ENCODE results near the gene STXBP5.
A peak's percentile ranks its signal among the peaks of the same experiment; 100 is the strongest.

The STXBP5 gene

DNA sequence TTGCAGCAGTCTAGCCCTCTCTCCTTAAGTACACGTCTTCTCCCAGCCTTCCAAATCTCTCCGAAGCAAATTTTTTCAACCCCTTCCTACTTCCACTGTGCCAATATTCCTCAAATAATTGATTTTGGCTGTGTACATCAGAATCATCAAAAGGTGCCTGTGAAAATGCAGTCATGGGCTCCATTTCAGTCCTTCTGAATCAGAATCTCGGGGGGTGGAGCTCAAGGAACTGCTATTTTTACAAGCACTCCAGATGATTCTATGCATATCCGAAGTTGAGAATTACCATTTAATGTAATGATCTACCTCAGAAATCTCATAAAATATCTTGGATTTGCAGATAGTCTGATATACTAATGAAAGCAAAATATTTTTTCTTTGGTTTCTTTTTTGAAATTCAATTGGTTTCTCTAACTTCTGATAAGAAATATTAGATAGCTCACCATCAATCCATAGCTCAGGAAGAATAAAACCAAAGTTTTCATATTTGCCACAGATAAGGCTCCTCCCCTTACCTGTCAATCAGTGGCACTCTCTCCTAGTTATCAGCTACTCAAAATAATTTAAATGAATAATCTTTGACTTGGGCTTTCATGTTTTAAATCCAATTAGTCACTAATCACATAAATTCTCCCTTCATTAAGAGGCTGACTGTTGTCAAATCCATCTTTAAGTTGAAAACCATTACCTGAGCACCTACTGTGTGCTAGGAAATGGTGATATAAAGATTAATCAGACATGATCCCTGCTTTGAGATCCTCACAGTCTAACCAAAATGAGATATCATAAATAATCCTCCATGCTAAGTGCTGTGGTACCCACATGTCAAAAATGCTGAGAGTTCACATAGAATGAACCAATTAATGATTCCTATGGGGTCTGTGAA is 36.4 kb upstream of the STXBP5 start:
- no peak for DNase-seq (ENCODE audit: extremely low read depth, low read depth)
- TF ChIP-seq, protein P1, sequence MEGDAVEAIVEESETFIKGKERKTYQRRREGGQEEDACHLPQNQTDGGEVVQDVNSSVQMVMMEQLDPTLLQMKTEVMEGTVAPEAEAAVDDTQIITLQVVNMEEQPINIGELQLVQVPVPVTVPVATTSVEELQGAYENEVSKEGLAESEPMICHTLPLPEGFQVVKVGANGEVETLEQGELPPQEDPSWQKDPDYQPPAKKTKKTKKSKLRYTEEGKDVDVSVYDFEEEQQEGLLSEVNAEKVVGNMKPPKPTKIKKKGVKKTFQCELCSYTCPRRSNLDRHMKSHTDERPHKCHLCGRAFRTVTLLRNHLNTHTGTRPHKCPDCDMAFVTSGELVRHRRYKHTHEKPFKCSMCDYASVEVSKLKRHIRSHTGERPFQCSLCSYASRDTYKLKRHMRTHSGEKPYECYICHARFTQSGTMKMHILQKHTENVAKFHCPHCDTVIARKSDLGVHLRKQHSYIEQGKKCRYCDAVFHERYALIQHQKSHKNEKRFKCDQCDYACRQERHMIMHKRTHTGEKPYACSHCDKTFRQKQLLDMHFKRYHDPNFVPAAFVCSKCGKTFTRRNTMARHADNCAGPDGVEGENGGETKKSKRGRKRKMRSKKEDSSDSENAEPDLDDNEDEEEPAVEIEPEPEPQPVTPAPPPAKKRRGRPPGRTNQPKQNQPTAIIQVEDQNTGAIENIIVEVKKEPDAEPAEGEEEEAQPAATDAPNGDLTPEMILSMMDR (IDR thresholded peaks at IDR 0.05; ENCODE audit: low read depth, low read length), result no peak

DNA sequence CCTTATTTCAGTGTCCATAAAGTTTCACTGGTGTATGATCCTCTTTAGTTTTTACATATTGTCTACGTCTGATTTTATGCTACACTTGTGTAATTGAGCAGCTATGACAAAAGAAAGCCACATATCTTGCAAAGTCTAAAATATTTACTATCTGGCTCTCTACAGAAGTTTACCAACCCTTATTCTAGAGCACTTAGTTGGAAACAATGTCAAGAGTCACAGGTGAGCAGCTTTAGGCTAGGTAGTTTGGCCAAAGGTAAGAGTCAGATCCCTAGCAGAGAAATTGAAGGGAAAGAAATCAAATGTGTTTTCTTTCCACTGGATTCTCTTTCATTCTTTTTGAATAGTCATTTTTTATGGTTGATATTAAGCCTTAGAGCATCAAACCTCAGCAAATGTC is 34.7 kb upstream of the STXBP5 start:
- no peak for DNase-seq (ENCODE audit: extremely low read depth, low read depth)
- TF ChIP-seq, protein P1 (IDR thresholded peaks at IDR 0.05; ENCODE audit: low read depth, low read length), result no peak

DNA sequence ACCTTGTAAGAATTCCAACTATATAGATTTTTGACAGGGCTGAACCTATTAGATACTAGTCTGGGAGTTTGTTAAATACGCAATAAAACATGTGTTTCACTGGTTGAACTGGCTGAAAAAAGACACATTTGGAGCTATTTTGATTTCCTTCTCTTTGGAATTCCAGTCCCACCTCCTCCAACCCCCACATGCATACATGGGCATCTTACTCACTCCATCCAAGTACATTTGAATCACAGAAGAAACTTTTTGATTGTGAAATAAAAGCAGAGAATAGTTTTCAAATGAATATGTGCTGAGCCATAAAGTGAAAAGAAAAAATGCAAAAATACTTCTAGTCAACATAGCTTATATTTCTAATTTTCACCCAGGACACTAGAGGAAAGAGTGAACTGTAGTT is 33.9 kb upstream of the STXBP5 start:
- DNase-seq (ENCODE audit: extremely low read depth, low read depth), result peak; percentile 80
- TF ChIP-seq, protein P1 (IDR thresholded peaks at IDR 0.05; ENCODE audit: low read depth, low read length), result no peak

DNA sequence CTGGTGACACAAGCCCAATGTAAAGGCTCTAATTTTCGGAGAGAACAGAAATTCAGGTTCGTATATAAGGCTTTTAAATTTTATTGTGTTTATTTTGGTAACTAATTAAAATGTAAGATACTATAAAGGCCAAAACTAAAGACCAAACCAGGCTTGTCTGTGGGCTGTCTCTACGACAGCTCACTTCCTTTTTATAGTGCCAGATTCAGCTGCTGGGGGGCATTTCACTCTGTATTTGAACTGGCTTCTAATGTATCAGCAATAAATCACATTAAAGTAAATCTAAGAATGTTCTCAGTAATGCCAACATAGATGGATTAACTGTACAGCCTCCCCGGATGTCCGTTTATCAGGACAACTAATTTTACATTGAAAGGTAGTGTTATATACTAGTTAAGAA is 31.1 kb upstream of the STXBP5 start:
- TF ChIP-seq, protein P1 (IDR thresholded peaks at IDR 0.05; ENCODE audit: low read depth, low read length), result no peak
- DNase-seq (ENCODE audit: extremely low read depth, low read depth), result no peak

DNA sequence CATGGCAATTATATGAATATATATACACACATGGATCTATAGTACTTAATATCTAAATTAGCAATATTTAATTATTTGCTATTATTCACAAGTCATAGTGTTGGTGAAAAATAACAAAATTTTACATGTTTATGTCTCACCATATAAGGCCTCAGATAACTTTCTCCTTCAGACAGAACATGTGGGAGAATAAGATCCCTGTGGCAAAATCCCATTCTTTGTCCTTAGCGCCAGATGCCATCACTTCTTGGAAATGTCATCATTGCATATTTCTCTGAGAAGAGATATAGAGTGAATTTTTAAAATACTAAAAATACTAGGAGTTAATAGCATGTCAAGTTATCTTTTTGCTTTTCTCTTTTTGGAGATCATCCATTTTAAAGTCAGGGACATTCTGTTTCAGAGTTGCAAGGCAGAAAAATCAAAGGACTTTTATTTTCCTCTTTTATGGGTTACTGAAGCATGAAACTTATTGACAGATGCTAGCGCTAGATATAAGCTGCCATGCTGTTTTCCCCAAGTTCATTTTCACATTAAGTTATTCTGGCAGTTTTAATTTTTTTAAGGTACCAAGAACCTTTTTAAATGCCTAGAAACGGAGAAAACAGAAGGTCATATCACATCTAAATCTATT is 30.4 kb upstream of the STXBP5 start:
- DNase-seq (ENCODE audit: extremely low read depth, low read depth), result no peak
- TF ChIP-seq, protein P1 (IDR thresholded peaks at IDR 0.05; ENCODE audit: low read depth, low read length), result no peak

DNA sequence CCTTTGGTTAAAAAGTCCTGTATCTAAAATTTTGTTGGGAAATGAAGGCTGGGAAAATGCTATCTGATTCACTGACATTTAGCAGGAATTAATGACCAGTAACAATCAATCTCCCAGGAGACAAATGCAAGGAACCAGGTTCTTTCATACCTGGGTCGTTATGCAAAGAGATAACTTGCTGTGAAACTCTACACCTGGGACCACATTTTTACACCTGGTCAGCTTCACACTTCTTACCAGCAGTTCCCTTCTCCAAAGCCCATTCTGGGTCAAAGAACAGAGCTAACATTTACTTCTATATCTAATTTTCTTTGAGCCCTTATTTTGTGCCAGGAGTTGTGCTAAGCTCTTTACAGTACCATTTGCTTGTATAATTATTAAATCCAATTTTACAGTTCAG is 27.4 kb upstream of the STXBP5 start:
- TF ChIP-seq, protein P1 (IDR thresholded peaks at IDR 0.05; ENCODE audit: low read depth, low read length), result no peak
- DNase-seq (ENCODE audit: extremely low read depth, low read depth), result no peak

DNA sequence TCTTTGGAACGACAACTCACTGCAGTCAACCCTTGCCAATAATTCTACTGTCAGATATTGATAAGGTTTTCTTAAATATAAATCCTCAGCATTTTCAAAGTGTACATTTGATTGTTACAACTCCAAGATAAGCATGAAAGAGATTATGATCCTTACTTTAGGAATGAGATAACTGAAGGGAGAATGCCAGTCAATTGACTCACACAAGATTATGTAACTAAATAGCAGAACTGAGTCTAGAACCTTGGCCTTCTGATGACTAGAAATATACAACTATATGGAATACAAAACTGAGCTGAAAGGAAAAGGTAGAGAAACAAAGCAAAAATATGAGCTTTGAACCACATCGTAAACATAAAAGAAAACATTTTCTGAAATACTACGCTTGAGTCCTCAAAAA is 26.9 kb upstream of the STXBP5 start:
- TF ChIP-seq, protein P1 (IDR thresholded peaks at IDR 0.05; ENCODE audit: low read depth, low read length), result no peak
- no peak for DNase-seq (ENCODE audit: extremely low read depth, low read depth)

Data from AG09319 (cell line).